Measurements from ENCODE around the gene ANXA6.

ANXA6 gene

DNA sequence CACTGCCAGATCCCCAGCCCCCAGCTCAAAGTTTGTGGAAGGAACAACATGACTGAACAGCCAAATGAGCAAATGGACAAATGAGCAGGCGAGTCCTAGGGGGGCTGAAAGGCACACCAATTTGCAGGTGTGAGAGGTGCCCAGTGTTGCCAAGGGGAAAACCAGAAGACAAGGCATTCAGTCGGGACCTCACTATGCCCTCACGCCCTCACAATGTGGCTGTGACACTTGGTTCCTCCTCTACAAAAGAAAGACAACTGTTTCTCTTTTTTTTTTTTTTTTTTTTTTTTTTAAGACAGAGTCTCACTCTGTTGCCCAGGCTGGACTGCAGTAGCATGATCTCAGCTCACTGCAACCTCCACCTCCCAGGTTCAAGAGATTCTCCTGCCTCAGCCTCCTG is 104.7 kb downstream of the ANXA6 start:
- H3K4me1 ChIP-seq: no peaks in the 10 kb centered on the region
- H3K9me3 ChIP-seq: no peaks in the 10 kb centered on the region
- H3K36me3 ChIP-seq: peaks cover 22% of the 10 kb centered on the region
- no peaks in the 10 kb centered on the region for H3K27me3 ChIP-seq
- TF ChIP-seq, protein P1, sequence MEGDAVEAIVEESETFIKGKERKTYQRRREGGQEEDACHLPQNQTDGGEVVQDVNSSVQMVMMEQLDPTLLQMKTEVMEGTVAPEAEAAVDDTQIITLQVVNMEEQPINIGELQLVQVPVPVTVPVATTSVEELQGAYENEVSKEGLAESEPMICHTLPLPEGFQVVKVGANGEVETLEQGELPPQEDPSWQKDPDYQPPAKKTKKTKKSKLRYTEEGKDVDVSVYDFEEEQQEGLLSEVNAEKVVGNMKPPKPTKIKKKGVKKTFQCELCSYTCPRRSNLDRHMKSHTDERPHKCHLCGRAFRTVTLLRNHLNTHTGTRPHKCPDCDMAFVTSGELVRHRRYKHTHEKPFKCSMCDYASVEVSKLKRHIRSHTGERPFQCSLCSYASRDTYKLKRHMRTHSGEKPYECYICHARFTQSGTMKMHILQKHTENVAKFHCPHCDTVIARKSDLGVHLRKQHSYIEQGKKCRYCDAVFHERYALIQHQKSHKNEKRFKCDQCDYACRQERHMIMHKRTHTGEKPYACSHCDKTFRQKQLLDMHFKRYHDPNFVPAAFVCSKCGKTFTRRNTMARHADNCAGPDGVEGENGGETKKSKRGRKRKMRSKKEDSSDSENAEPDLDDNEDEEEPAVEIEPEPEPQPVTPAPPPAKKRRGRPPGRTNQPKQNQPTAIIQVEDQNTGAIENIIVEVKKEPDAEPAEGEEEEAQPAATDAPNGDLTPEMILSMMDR (IDR thresholded peaks at IDR 0.05; ENCODE audit: low read depth, low read length): no peak
- no peak for DNase-seq
- H3K4me3 ChIP-seq (ENCODE audit: low read depth, low read length): no peak overlapping the region

- H3K4me3 ChIP-seq (ENCODE audit: low read depth, low read length): no peak overlapping the region
- TF ChIP-seq, protein P1 (IDR thresholded peaks at IDR 0.05; ENCODE audit: low read depth, low read length): no peak
- H3K9me3 ChIP-seq: no peaks in the 10 kb centered on the region
- DNase-seq: no peak
- H3K27me3 ChIP-seq: no peaks in the 10 kb centered on the region
- H3K4me1 ChIP-seq: no peaks in the 10 kb centered on the region
- H3K36me3 ChIP-seq: peaks cover 23% of the 10 kb centered on the region
These were observed 105.5 kb downstream of the ANXA6 start for GRCh38 chr5:151051931-151052608.

DNA sequence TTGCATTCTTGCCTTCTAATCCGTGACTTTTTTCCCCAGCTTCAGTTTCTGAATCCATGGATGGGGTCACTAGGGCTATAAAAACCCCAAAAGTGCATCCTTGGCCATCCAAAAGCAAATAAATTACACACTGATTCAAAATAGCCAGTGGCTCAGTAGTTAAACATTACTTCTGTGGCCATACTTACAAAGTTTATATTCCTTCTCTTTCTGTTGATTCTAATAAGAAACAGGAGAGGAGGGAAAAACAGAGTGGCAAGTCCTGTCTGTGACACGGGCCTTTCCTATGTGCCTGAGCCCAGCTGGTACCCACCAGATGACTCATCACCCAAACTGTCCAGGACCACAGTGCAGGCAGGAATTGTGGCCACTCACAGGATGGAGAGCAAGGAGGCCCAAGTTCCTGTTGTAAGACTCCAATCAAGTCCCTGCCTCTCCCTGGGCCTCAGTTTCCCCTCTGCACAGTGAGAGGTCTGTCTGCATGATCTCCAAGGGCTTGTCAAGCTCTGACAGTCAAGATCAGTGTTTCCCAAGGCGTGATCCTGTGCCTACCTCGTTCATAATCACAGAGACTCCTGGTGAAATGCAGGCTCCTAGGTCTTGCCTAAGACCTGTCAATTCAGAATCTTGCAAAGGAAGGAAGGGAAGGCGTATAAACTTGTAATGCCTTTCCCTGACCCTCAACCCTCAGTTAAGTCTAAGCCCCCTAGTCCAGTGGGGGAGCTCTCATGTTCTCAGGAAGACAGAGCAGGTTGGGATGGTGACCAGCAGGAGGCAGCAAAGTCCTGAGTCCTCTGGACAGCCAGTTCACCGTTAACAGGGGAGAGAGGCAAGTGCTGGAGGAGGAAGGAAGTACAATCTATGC is 106.3 kb downstream of the ANXA6 start:
- H3K4me3 ChIP-seq (ENCODE audit: low read depth, low read length): no peak overlapping the region
- H3K36me3 ChIP-seq: peaks cover 20% of the 10 kb centered on the region
- no peaks in the 10 kb centered on the region for H3K4me1 ChIP-seq
- peak; percentile 81 for DNase-seq
- no peaks in the 10 kb centered on the region for H3K27me3 ChIP-seq
- TF ChIP-seq, protein P1 (IDR thresholded peaks at IDR 0.05; ENCODE audit: low read depth, low read length): peak; percentile 93
- no peaks in the 10 kb centered on the region for H3K9me3 ChIP-seq

All from BE2C (cell line).